ENCODE measurements around the gene SLC7A5.
"Not testable (repeated sequence)": the region's sequence is repeated elsewhere in the genome, so short reads cannot be mapped to it uniquely, and the experiment has no call there.

SLC7A5 gene

DNA sequence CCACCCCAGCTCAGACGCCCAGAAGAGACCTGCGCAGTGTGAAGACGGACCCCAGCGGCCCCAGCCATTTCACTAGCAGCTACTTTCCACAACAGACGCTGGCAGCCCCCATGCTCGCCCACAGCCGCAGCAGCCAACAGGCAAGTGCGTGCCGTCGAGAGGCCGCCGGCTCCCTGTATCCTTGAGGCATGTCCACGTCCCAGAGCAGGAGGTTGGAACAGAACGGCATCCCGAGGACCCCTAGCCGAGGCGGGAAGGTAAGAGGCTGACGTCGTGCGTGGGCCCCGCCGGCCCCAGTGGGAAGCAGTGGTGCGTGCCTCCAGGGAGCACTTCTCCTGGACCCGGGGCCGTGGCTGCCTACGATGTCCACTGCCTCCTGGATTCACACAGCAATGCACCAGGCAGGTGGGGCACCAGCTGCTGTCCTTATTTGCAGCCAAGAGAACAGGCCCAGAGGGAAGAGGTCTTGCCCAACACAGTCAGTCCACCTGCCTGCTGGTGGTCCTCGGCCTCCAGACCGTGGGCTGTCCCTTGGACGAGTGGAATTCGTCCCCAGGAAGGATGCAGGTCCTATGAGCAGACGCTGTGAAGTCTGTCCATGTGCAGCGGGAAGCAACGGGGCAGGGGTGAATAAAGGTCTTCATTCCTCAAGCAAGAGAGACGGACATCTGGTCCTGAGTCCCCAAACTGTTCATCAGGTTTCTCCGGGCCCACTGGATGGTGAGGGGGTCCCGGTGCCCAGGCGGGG lies 38.5 kb downstream of the SLC7A5 start:
- DNase-seq (ENCODE audit: insufficient read length, low spot score) (no peak), FAIRE-seq (no peak)
- TF ChIP-seq PAX5 (IDR thresholded peaks at IDR 0.05; ENCODE audit: insufficient read depth, low read length, severe bottlenecking) = no peak
- 0 out of 2 replicates have a peak, but pooled peaks have one; percentile 7 for TF ChIP-seq POU2F2 (IDR thresholded peaks at IDR 0.05; ENCODE audit: low read depth, low read length)
- peak; percentile 73 for TF ChIP-seq POLR2AphosphoS5 (IDR thresholded peaks at IDR 0.05; ENCODE audit: low read depth, low read length)
- TF ChIP-seq SPI1 (IDR thresholded peaks at IDR 0.05; ENCODE audit: low read depth, low read length) = no peak
- 0 out of 2 replicates have a peak, but pooled peaks have one; percentile 33 for TF ChIP-seq POLR2A (IDR thresholded peaks at IDR 0.05; ENCODE audit: low read depth, low read length)

GRCh38 chr16:87829988-87830672 lies 39.2 kb downstream of the SLC7A5 start:
- FAIRE-seq (no peak), DNase-seq (ENCODE audit: insufficient read length, low spot score) (no peak)
- TF ChIP-seq PAX5 (IDR thresholded peaks at IDR 0.05; ENCODE audit: insufficient read depth, low read length, severe bottlenecking) (no peak), POLR2A (IDR thresholded peaks at IDR 0.05; ENCODE audit: low read depth, low read length) (peak; percentile 49; the same call in 1 of the 2 replicates)

DNA sequence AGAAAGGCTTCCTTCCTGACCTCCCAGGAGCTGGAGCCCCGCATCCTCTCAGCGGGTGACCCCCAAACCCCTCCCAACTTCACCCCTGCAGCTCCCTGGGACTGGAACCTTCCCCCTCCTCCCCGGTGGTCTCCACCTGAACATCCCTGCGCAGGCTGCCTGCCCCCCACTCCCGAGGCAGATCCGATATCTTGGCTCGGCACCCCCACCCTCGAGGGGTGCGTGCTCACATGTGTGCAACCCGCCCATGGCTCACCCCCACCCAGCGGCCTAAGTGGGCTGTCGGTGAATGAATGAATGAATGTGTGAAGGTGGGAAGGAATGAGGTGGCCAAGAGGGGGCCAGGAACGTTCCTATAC lies 39.7 kb downstream of the SLC7A5 start:
- no peak for FAIRE-seq
- TF ChIP-seq POU2F2 (IDR thresholded peaks at IDR 0.05; ENCODE audit: low read depth, low read length) (no peak), TAF1 (IDR thresholded peaks at IDR 0.05; ENCODE audit: low read depth, low read length) (no peak), POLR2AphosphoS5 (IDR thresholded peaks at IDR 0.05; ENCODE audit: low read depth, low read length) (no peak), SPI1 (IDR thresholded peaks at IDR 0.05; ENCODE audit: low read depth, low read length) (no peak), POLR2A (IDR thresholded peaks at IDR 0.05; ENCODE audit: low read depth, low read length) (no peak), PAX5 (IDR thresholded peaks at IDR 0.05; ENCODE audit: insufficient read depth, low read length, severe bottlenecking) (no peak)

DNA sequence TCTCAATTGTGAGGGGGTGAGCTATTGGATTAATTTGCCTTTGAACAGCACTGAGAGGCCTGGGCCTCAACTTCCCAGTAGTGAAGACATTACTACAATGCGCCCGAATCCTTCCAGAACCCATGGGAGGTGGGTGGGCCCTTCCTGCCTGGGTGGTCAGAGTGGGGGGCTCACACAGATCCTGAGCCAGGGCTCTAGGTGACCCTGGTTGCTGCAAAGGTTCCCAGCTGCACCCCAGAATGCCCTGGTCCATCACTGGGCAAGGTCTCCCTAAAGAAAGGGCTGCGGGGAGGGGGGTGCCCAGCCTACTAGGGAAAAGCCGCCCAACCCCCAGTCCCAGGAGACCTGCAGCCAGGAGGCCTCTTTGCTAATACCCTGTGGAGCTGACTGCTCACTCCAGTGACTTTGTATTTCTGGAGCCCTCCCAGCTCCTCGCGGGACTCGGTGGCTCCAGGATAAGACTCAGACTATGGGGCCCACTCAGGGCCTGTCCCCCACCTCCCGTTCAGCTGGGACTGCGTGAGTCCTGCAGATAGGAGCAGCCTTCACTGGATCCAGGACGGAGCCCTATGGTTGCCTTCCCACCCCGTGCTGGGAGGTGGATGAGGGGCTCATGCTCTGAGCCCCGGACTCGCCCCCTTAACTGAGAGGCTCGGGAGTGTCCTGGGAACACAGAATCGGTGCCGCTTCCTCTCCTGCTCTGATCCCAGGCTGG lies 40.2 kb downstream of the SLC7A5 start:
- no peak for TF ChIP-seq SPI1 (IDR thresholded peaks at IDR 0.05; ENCODE audit: low read depth, low read length)
- peak; percentile 50 for TF ChIP-seq POLR2A (IDR thresholded peaks at IDR 0.05; ENCODE audit: low read depth, low read length)
- no peak for TF ChIP-seq PAX5 (IDR thresholded peaks at IDR 0.05; ENCODE audit: insufficient read depth, low read length, severe bottlenecking)
- no peak for FAIRE-seq
- DNase-seq (ENCODE audit: insufficient read length, low spot score) = no peak

More for the DNA sequence above, 39.7 kb downstream of the SLC7A5 start:
- no peak for DNase-seq (ENCODE audit: insufficient read length, low spot score)

GRCh38 chr16:87828071-87828906 lies 41.0 kb downstream of the SLC7A5 start:
- DNase-seq (ENCODE audit: insufficient read length, low spot score) = no peak
- FAIRE-seq = no peak
- TF ChIP-seq POLR2A (IDR thresholded peaks at IDR 0.05; ENCODE audit: low read depth, low read length) (peak; percentile 32; the same call in 1 of the 2 replicates), PAX5 (IDR thresholded peaks at IDR 0.05; ENCODE audit: insufficient read depth, low read length, severe bottlenecking) (no peak), SPI1 (IDR thresholded peaks at IDR 0.05; ENCODE audit: low read depth, low read length) (no peak), POLR2AphosphoS5 (IDR thresholded peaks at IDR 0.05; ENCODE audit: low read depth, low read length) (peak; percentile 62; the same call in 1 of the 2 replicates), POU2F2 (IDR thresholded peaks at IDR 0.05; ENCODE audit: low read depth, low read length) (no peak; the same call in 1 of the 2 replicates), TAF1 (IDR thresholded peaks at IDR 0.05; ENCODE audit: low read depth, low read length) (no peak)

DNA sequence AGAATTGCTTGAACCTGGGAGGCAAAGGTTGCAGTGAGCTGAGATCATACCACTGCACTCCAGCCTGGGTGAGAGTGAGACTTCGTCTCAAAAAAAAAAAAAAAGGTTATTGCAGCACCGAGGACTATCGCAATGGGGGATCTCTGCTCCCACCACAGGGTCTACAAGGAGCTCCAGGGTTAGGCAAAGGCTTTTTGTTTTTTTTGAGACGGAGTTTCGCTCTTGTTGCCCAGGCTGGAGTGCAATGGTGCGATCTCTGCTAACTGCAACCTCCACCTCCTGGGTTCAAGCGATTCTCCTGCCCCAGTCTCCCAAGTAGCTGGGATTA lies 41.8 kb downstream of the SLC7A5 start:
- DNase-seq (ENCODE audit: insufficient read length, low spot score); FAIRE-seq: not testable (repeated sequence)

DNA sequence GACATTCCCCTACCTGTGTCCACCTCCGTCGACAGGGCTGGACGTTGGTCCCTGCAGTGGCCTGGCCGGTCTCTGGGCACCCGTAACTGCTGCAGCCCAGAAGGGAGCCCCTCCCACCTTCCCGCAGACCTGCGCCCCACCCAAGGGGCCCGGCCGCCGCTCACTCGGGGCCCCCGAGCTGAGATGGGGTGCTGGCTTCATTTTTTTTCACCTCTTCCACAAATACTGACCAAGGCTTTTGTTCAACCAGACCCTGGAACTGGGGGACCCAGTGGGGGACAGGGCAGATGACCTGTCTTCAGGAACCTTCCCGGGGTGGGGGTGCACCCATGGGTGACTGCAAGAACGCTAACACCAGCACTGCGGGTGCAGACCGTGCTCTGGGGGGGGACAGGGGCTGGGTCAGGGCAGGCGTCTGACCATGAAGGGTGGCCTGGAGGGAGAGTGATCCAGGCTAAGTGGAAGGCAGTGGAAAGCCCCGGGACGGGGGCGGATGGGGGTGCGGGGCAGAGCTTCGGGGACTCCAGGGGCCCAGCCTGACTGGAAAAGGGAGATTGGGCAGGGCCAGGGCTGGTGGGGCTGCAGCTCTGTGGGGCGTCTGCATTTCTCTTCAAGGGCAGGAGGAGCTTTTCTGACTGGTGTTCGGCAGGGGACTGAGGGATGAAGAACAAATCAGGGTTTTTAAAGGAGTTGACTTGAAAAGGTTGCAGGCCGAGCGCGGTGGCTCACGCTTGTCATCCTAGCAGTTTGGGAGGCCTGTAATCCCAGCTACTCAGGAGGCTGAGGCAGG lies 42.3 kb downstream of the SLC7A5 start:
- FAIRE-seq (no peak), DNase-seq (ENCODE audit: insufficient read length, low spot score) (no peak)
- peak; percentile 12; the same call in 1 of the 2 replicates for TF ChIP-seq POLR2A (IDR thresholded peaks at IDR 0.05; ENCODE audit: low read depth, low read length)
- TF ChIP-seq PAX5 (IDR thresholded peaks at IDR 0.05; ENCODE audit: insufficient read depth, low read length, severe bottlenecking) = no peak

- not testable (repeated sequence) for FAIRE-seq; DNase-seq (ENCODE audit: insufficient read length, low spot score)
Observed at GRCh38 chr16:87826407-87826797, 42.9 kb downstream of the SLC7A5 start.

GRCh38 chr16:87825842-87826120 lies 43.5 kb downstream of the SLC7A5 start:
- not testable (repeated sequence) for FAIRE-seq

More at GRCh38 chr16:87825842-87826120, 43.5 kb downstream of the SLC7A5 start:
- not testable (repeated sequence) for DNase-seq (ENCODE audit: insufficient read length, low spot score)
